GM21447 (cell line): ENCODE results near the gene PGA3.
"Not testable (repeated sequence)": the region's sequence is repeated elsewhere in the genome, so short reads cannot be mapped to it uniquely, and the experiment has no call there.

Source experiments
- ATAC-seq: cut with Tn5 transposase; IDR thresholded peaks from one replicate; pipeline ENCODE4 v1.9.1; 2021; ENCODE audit not compliant: unreplicated experiment

The PGA3 gene

DNA sequence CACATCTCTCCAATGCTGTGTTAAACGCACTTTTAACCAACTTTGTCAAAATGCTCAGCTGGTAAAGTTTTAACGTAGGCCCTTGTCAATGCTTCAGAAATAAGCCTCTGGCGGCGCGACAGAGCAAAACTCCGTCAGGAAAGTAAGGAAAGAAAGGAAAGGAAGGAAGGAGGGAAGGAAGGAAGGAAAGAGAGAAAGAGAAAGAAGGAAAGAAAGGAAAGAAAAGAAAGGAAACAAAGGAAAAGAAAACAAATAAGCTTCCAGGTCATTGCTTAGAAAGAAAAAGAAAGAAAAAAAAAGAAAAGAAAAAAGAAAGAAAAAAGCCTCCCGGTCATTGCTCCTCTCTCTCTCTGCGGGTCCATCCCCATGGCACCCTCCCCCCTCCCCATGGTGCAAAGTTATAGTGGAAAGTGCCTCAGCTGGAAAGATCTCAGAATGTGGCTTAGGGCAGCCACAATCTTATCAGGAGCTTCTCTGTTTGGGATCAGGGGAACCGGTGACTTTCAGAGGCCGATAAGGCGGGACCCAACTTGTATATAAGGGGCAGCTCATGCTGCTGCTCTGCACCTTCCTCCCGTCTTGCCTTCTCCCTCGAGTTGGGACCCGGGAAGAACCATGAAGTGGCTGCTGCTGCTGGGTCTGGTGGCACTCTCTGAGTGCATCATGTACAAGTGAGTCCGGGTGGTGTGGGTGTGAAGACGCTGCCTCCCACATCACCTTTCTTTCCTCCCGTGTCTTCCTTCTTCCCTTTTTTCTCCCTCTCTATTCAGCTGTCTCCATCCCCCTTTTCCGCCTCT, at the start of gene PGA3:
Gene PGA3, plus strand, starts transcription at position 566 of the 797 bp plus-strand sequence. Its CDS starts 50 bp downstream, at position 616.
- not testable (repeated sequence) for ATAC-seq

DNA sequence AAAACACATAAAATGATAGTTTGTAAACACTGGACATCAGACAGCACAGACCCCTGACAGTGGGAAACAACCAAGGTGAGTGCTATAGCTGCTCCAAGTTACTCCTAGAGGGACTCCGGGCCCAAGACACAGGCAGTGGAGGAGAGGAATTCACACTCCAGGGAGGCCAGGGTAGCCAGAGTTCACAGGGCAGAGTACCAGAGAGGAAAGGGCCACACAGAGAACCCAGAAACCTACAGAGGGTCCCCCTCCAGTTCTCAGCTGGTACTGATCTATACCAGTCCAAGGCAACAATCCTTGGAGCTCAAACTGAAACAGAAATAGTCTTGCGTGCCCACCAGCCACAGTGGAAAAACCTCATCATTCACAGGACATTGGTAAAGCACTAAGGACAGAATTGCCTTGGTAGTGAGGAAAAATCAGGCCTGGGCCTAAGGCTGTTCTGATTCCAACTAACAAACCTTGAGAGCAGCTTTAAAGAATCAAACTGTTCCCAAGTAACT, 49.7 kb upstream of the PGA3 start:
- no peak for ATAC-seq

DNA sequence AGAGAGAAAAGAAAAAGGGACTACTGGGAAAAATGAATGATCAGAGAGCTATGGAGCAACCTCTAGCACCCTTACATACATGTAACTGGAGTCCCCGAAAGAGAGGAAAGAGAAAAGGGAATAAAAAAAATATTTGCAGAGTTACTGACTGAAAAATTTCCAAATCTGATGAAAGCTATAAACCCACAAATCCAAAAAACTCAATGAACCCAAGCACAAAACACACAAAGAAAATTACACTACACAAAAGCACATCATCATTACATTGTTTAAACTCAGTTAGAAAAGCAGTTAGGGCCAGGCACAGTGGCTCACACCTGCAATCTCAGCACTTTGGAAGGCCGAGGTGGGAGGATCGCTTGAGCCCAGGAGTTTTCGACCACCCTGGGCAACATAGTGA, 48.8 kb upstream of the PGA3 start:
- no peak for ATAC-seq

DNA sequence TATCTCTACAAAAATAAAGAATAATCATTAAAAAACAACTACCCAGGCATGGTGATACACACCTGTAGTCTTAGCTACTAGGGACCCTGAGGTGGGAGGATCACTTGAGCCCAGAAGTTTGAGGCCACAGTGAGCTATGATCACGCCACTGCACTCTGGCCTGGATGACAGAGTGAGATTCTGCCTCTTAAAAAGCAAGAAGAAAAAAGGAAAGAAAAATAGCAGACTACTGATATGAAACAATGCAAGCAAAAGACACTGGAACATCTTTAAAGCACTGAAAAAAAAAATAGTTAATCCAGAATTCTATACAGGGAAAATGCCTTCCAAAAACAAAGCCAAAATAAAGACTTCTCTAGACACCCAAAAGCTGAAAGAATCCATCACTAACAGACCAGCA, 48.0 kb upstream of the PGA3 start:
- no peak for ATAC-seq

DNA sequence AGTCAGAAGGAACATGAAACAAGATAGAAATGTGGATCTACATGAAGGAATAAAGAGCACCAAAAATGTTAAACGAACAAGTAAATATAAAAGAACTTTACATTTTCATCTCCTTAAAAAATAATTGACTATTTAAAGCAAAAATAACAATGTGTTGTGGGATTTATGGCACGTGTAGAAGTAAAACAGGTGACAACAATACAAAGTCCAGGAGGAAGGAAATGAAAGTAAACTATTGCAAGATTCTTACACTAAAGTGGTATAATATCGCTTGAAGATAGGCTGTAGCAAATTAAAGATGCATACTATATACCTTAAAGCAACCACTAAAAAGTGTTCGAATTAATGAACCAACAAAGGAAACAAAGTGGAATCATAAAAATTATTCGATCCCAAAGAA, 47.6 kb upstream of the PGA3 start:
- ATAC-seq = no peak

DNA sequence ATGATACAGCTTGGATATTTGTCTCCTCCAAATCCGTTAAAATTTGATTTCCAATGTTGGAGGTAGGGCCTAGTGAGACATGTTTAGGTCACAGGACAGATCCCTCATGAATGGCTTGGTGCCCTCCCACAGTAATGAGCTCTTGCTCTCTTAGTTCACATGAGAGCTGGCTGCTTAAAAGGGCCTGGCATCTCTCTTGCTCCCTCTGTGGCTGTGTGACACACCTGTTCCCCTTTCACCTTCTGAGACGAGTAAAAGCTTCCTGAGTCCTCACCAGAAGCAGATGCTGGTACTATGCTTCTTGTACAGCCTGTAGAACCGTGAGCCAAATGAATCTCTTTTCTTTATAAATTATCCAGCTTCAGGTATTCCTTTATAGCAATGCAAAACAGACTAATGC, 45.6 kb upstream of the PGA3 start:
- ATAC-seq = no peak

DNA sequence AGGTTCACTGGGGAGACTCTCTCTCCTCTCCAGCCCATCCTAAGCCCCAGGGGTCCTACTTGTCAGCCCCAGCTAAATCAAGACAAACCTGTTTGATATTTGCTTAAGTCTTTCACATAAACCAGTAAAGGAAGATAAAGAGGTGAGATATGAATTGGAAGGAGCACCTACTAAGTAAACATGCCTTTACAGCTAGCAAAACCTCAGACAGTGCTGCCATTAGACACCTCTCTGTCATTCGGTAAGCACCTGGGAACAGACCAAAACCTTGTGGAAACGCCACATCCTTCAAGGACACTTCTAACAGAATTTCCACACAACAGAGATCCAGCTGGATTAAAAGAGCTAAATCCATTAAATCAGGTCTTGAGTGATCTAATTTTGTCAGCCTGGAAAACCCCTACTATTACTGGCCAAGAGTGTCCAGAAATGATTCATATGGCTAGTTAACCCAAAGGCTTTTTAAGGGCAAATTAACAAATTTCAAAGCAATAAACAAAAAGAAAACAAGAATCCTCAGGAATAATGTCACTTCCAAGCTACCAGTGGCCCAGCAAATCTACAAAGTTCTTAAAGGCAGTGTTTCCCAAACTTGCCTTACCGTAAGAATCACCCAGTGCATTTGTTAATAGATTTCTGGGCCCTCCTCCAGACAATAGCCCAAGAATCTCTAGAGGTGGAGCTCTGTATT, 44.5 kb upstream of the PGA3 start:
- ATAC-seq = no peak

DNA sequence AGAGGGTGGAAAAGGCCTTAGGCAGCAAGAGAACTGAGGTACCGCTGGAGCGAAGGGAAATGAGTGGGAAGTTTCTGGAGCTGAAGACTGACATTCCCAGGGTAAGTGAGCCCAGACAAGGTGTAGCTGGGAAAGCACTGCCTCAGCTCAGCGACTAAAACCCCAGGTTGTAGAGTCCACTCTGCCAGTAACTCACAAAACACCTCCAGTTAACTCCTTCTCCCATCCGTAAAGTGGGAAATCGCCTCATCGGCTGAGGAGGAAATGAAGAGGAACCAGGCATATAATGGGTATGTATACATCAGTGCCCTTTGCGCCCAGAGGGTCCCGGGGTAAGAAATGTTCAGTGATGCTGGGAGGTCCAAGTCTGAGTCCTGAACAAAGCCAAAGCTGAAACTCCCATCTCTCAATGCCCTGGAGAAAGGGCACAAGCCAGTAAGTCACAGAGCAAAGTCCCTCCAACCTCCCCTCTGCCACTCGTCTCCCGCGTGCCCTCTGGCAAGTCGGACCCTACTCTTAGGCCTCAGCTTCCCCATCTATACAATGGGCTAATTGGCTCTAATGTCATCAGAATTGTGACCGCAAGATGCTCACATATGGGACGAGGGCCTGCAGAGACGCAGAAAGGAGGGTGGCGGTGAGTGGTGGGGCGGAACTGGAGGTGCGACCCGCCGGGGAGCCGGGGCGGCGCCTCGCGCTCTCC, 42.7 kb upstream of the PGA3 start:
- no peak for ATAC-seq

DNA sequence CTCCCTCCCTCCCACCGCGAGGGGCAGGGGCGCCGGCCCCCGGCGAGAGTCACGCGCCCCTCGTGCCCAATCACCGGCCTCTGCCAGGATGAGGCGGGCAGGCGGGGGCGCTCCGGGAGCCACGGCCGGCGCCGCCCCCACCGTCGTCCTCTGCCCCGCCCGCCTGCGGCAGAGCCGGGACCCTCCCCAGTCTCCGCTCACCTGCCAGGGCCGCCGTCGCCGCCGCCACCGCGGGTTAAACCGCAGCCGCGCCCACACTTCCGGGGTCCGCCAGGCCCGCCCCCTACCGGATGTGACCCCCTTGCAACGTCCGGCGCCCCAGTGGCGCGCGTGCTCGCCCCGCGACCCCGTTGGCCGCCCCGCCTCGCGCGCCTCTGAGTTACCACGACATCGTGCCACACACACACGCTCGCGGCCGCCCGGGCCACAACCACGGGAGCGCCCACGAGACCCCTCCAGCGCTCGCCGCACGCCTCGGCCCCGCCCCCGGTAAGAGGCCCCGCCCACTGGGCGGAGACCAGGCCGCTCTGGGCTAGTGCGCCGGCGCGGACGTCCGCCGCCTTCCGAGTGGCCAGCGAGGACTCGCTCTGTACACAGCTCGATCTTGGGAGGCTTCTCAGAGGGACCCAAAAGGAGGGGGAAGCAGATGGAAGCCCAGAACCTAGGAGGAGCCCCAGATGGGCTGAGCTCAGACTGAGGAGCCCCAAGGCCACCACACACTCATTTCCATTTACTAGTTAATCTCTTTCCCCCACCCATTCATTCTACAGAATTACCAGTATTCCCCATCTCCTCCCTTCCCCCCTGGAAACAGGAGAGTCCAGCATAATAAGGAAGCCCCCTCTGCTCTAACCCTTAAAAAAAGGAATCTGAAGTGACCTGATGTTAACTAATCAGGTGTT, 41.9 kb upstream of the PGA3 start, which contains the start of gene VPS37C:
Gene VPS37C, minus strand, starts transcription at position 237 of the 902 bp plus-strand sequence. CDS start 22,597 bp downstream, outside the sequence.
- ATAC-seq = peak; percentile 61

DNA sequence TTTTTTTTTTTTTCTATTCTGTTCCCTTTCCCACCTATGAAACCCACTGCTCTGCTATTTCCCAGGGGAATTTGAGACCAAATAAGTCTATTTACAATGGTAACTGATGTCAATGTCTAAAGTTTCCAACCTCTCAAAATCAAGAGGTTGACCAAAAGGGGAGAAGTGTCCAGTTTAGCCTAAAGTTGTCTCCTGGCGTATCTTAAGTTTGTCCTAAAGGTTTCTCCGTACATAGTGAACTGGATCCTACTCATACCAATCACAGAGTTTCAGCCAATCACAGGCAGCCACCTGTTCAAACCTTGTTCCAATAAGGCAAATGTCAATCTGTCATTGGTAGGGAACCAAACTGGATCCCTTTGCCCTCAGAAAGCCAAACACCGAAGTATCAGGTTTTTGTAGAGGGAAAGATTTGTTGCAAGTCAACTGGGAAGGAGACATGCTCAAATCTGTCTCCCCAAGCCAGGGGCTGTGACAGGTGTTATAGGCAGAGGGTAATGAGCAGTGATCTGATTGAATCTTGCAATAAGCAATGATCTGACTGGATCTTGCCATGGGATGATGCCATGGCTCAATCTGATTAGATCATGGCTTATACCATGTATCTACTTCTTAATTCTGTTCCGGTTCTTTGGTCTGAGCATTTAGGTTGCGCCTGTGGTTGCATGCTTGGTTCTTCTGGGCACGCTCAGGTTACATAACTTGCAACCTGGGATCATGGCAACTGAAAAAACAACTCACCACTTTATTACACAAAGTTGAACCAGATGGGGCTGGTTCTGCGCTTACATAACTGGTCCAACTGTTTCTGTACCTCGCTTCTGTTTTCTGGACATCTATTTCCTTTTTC, 41.0 kb upstream of the PGA3 start:
- ATAC-seq = no peak

DNA sequence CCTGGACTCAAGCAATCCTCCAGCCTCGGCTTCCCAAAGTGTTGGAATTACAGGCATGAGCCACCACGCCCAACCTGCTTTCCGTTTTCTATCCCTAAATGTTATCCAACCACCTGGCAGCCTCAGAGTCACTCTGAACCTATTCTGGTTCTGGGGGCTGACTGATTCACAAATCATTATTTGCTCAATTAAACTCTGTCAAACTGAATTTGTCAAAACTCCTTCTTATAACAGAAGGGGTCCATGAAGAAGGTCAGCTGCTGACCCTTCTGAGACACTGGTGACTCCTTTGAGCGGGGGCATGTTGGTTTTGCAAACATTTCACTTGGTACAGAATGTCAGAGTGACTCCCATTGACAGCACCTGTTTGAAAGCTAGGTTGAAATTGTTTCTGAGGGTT, 40.3 kb upstream of the PGA3 start:
- ATAC-seq = no peak

DNA sequence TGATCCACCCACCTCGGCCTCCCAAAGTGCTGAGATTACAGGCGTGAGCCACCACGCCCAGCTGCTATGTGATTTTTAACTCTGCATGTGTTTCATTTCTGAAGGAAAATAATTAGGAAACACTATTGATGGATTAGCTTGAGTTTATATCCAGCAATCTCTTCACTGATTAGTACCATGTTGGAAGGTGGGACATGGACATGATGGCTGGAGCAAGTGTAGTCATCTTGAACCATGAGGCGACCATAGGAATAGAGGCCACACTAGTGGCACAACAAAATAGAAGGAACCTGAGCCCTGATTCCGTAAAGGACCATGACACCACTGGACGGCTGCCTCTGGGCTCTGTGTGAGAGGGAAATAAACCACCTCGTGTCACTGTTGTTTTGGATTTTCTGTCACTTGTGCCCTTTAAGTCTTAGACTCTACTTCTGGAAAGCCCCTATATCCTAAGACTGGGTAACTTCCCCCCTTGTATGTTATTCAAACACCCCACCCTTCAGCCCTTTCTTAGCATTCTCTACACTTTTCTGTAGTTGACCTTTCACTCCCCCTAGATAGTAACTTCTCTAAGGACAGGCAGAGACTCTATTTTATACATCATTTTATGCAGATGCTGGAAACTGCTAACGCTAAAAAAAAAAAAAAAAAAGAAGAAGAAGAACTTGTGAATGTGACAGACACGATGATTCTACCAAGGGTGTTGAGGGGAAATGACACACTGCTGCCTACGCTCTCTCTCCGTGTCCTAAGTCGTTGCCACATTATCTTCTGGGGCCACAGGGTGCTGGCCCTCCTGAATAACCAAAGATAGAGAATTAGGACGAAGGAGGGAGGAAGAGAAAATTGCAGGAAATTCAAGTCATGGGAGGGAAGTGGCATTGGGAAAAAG, 39.4 kb upstream of the PGA3 start:
- no peak for ATAC-seq

DNA sequence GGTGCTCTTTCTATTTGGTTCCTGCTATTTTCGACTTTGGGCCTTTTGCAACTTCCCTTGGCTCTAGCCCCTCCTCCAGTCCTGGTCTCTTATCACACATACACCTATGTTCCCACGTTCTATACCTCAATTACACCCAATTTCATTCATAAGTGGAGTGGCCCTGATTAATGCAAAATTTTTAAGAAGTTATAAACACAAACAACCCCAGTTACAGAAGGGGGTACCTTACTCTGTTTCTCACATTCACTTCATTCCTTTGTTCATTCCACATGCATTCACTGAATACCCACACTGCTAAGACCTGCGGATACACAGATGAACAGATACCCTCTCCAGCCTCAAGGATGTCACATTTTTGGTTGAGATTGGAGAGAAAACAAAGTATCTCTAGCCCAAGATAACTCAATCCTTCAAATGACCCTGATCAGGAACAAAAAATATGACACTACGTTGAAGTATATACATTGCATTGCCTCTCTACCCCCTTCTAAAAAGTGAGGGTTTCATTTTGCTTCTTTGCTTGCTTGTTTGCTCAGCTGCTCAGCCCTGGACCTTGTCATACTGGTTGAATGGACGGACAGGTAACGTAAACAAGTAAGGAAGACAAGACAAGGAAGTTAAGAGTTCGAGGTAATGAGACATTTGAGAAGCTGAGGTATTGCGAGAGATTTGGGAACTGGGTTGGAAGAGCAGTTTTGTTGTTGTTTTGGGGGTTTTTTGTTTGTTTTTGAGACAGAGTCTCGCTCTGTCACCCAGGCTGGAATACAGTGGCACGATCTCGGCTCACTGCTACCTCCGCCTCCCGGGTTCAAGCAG, 38.5 kb upstream of the PGA3 start:
- ATAC-seq = no peak

DNA sequence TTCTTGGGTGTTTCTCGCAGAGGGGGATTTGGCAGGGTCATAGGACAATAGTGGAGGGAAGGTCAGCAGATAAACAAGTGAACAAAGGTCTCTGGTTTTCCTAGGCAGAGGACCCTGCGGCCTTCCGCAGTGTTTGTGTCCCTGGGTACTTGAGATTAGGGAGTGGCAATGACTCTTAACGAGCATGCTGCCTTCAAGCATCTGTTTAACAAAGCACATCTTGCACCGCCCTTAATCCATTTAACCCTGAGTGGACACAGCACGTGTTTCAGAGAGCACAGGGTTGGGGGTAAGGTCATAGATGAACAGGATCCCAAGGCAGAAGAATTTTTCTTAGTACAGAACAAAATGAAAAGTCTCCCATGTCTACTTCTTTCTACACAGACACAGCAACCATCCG, 37.5 kb upstream of the PGA3 start:
- not testable (repeated sequence) for ATAC-seq

DNA sequence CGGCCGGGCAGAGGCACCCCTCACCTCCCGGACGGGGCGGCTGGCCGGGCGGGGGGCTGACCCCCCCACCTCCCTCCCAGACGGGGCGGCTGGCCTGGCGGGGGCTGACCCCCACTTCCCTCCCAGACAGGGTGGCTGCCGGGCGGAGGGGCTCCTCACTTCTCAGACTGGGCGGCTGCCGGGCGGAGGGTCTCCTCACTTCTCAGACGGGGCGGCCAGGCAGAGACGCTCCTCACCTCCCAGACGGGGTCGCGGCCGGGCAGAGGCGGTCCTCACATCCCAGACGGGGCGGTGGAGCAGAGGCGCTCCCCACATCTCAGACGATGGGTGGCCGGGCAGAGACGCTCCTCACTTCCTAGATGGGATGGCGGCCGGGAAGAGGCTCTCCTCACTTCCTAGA, 37.0 kb upstream of the PGA3 start:
- ATAC-seq = not testable (repeated sequence)

DNA sequence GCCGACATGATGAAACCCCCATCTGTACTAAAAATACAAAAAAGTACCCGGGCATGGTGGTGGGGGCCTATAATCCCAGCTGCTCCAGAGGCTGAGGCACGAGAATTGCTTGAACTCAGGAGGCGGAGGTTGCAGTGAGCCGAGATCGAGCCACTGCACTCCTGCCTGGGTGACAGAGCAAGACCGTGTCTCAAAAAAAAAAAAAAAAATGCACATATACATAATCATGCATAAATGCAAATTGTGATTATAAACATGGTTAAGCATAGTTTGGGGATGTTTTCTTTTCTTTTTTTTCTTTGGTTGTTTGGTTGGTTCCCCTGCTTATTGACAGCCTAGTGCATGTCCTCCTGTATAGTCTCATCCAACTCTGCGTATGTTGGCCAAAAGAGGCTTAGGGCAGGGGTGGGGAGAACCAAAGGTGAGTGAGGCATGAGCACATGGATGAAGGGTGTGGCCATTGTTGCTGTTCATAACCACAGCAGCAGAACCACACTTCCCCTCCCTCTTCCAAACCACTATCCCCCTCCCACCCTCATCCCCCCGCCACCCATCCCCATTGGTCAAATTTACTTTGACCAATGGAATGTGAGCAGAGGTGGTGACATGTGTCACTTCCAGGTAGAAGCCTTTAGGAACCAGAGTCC, 35.1 kb upstream of the PGA3 start:
- ATAC-seq = no peak

DNA sequence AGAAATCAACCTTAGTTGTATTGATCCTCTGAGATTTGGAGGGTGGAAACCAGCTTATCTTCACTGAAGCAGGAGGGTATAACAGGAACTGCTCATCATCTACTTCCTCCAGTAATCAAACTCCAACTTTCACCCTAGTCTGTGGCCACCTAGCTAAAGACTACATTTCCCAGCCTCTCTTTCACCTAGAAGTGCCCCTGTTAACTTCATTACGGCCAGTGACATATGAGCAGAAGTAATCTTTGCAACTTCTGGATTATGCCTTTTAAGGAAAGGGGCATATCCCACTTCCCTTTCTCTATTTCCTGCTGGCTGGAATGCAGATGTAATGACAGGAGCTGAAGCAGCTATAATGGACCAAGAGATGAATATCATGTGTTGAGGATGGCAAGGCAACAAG, 34.5 kb upstream of the PGA3 start:
- ATAC-seq = no peak
